Astrocyte (in vitro differentiated cells and primary cell): ENCODE data around the gene FES.

ENCODE experiments used
- CTCF ChIP-seq: IDR thresholded peaks from 2 replicates; pipeline ENCODE4 v1.5.1; 2011; ENCODE audit warnings: low read depth, mild to moderate bottlenecking, inconsistent platforms, low read length, moderate library complexity; ENCODE audit not compliant: insufficient read depth
- EZH2 ChIP-seq: IDR thresholded peaks from 2 replicates; pipeline ENCODE4 v1.6.1; 2012; ENCODE audit warnings: mild to moderate bottlenecking, low read length, inconsistent platforms; ENCODE audit not compliant: insufficient read depth

GRCh38 chr15:90933301-90933700 is 49.0 kb downstream of the FES start:
- no peak for TF ChIP-seq CTCF
- TF ChIP-seq EZH2 = no peak
